ENCODE results near the gene WFIKKN2.
A peak's percentile ranks its signal among the peaks of the same experiment; 100 is the strongest.
"Not testable (repeated sequence)": the region's sequence is repeated elsewhere in the genome, so short reads cannot be mapped to it uniquely, and the experiment has no call there.

WFIKKN2 gene

GRCh38 chr17:50855708-50856330, 20.4 kb downstream of the WFIKKN2 start:
- no peak for DNase-seq

- no peak for DNase-seq
These were observed 21.0 kb downstream of the WFIKKN2 start for GRCh38 chr17:50856431-50856830.

GRCh38 chr17:50858486-50859225, 23.3 kb downstream of the WFIKKN2 start:
- no peak for DNase-seq

- not testable (repeated sequence) for DNase-seq
These were observed 24.3 kb downstream of the WFIKKN2 start for GRCh38 chr17:50859727-50860126.

DNA sequence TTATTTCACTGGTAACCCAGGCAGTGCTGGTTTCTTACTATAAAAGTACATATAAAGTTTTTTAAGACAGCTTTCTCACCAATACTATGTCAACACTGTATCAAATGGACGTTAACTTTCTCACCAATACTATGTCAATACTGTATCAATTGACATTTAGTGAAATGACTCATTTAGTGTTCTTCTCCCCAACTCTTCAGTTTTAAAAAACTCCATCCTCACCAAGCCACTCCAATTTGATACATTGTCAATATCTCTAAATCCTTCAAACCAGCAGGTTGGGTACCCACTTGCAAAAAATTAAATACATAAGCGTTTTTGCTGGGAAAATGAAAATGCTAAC, 25.9 kb downstream of the WFIKKN2 start:
- DNase-seq: no peak

GRCh38 chr17:50861822-50862528, 26.6 kb downstream of the WFIKKN2 start:
- DNase-seq: no peak

DNA sequence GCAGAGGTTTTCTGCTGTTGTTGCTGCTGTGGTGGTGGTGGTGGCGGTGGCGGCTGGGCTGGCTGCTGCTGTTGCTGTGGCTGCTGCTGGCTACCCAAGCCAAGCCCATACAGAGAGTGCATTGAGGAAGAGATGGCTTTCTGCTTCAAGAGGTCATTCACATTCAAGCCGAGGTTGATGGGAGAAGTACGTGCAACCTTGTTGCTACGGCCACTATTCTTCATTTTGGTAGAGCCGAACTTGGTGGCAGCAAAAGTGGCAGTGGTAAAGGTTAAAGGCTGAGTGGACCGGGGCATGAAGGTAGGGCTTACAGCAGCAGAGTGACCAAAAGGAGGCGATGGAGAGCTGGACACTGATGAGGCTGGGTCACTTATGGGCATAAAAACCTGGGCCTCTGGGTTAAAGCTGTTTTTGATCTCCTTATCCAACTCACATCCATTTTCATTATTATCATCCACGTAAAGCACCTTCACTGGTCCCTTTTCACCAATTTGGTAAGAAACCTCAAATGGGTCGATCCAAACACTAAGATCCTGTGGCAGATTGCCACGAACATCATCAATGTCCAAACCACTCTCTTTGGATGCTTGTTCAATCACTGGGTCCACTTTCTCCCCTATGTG, 27.9 kb downstream of the WFIKKN2 start:
- DNase-seq: no peak

DNA sequence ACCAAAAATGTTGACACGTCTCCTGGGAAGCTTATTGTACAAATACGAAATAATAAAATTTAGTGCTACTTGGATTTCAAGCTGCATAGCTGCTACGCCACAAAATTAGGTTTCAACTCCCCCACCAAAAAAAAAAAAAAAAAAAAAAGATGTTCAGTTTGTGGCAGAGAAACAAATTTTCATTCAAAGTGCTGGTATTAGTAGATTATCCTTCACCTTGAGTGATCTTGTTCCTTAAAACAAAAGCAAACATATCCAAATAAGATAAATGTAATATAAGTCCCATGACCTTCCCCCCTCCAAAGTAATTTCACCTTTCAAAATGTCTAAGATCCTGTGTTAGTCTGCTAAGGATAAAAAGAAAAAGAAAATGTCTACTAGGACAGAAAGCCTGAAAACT, 28.5 kb downstream of the WFIKKN2 start:
- DNase-seq: no peak

- DNase-seq: no peak
These were observed 29.3 kb downstream of the WFIKKN2 start for GRCh38 chr17:50864747-50865059.

- peak; percentile 30 for DNase-seq
These were observed 29.9 kb downstream of the WFIKKN2 start for GRCh38 chr17:50865060-50865867.

DNA sequence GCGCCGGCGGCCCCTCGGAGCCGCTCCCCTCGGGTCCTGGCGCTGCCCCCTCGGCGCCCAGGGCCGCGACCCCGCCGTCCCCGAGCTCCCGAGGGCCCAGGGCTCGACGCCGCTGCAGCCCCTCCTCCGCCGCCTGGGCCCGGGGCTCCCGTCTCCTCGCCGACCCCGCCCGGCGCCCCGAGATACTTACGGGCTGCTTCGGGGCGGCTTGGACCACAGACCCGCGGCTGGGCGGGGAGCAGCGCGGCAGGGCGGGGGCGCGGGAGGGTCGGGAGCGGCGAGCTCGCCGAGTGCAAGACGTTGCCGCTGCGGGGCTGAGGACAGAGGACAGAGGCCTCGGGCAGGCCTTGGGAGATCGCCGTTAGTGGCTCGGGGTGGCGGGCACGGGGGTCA, 30.5 kb downstream of the WFIKKN2 start:
- DNase-seq: no peak

- peak; percentile 92 for DNase-seq
These were observed 31.0 kb downstream of the WFIKKN2 start, which contains the start of gene TOB1 for GRCh38 chr17:50866261-50866949. Gene TOB1 (minus strand): TSS chr17:50866354. CDS start chr17:50864017, 2,337 bp downstream.

DNA sequence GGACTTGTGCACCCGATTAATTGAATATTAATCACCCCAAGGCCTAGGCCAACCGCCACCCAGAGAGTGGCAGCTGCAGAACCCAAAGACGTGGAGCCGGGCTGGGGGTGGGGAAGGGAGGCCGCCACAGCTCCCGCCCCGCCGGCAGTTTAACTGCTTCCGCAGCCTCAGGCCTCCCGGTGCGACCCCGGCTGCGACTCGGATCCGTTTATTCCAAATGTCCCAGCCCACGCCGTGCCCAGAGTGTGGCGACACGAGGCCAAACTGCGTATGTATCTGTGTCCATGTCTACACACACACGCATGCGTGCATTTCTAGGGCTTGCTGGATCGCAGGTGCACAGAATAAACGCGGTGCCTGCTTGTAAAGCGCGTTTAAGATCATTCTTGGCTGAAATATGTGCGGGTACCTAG, 31.6 kb downstream of the WFIKKN2 start:
- peak; percentile 64 for DNase-seq

DNA sequence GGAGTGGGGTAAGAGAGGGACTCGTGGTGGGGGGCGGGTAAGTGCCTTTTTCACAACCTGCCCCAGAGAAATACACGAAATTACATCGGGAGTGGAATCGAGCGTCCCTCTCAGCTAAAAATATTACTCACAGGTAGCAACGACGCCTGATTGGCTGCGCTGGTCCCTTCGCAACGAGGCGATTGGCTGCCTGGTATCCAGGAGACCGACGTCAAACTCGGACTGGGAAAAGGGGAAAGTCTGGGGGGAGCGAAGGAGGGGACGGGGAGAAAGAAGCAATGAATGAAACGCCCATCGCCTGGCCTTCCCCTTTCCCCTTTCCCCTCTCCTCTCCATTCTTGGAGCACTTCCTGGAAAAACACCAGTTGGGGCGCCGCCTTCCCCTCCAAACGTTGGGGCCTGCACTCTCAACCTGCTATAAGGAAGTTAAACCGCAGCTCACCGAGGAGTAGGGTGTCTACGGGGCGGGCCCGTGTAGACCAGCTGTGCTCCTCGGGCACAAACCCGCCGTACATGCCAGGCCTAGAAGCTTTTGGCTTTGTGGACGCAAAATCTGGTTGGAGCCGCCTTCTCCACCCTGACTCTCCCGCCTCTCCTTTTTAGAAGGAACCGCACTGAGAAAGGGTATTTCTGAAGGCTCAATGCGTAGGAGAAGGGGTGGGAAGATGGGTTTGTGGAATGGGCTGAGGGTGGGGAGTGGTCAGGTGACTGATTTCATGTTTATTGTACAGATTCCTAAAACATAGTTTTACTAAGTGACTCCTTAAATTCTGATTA, 32.2 kb downstream of the WFIKKN2 start:
- DNase-seq: peak; percentile 77

- no peak for DNase-seq
These were observed 32.7 kb downstream of the WFIKKN2 start for GRCh38 chr17:50868140-50868438.

DNA sequence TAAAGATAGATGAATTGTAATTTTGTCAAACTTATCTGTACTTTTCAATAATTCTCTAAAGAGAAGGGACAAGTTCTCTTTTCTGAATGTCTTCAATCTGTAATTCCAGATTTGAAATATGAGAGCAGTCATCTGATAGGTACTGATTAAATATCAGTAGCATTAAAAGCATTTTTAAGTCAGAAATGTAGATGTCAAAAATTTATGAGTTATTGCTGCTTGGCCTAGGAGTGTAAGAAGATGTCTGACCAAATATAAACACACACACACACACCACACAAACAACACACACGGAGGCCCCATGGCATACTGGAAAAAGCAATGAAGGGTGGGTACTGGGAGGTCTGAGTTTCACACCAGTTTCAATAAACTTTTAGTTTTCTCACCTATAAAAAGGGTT, 33.2 kb downstream of the WFIKKN2 start:
- DNase-seq: no peak

DNA sequence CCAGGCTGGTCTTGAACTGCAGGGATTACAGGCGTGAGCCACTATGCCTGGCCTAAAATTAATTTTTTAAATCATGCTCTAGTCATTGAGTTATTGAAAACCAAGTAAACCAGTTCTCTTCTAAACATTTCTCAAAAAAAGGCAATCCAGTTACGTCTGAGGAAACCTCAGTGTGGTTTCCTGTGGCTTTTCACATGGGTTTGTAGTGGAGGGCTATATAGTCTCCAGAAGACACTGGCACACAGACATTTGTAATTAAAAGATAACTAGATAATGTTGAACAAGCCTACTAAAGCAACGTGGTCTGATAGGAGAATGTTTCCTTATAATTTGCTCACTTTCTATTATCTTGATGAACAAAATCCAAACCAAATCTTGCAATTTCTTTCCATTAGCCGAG, 36.0 kb downstream of the WFIKKN2 start:
- DNase-seq: peak; percentile 26

GRCh38 chr17:50871898-50872297, 36.5 kb downstream of the WFIKKN2 start:
- DNase-seq: no peak

GRCh38 chr17:50872710-50873424, 37.5 kb downstream of the WFIKKN2 start:
- peak; percentile 4 for DNase-seq

GRCh38 chr17:50875074-50875473, 39.7 kb downstream of the WFIKKN2 start:
- no peak for DNase-seq

- DNase-seq: not testable (repeated sequence)
These were observed 41.7 kb downstream of the WFIKKN2 start for GRCh38 chr17:50877042-50877441.
